Chondrocyte (in vitro differentiated cells): ENCODE data around the gene PDZD8. TPM values are rescaled to one million over a fixed set of nuclear protein-coding genes. Genes with fewer than 3 reads are reported as not detected.

Experiments
- DNase-seq: peaks from one replicate; pipeline ENCODE4 v3.0.0; 2021; ENCODE audit warnings: mixed read lengths, low spot score
- H3K27ac Mint-ChIP-seq: one replicate; pipeline ENCODE4 v1.8.0; 2021; ENCODE audit warnings: mild to moderate bottlenecking, moderate library complexity, mixed read lengths; ENCODE audit not compliant: unreplicated experiment
- H3K27me3 Mint-ChIP-seq: 2 replicates; pipeline ENCODE4 v1.8.0; 2021; ENCODE audit warnings: low read depth, mixed read lengths
- H3K36me3 Mint-ChIP-seq: 2 replicates; pipeline ENCODE4 v1.8.0; 2021; ENCODE audit warnings: low read depth, mixed read lengths
- H3K4me1 Mint-ChIP-seq: 2 replicates; pipeline ENCODE4 v1.8.0; 2021; ENCODE audit warnings: low read depth, mild to moderate bottlenecking, mixed read lengths
- H3K4me3 Mint-ChIP-seq: one replicate; pipeline ENCODE4 v1.8.0; 2021; ENCODE audit warnings: mild to moderate bottlenecking, moderate library complexity, mixed read lengths; ENCODE audit not compliant: unreplicated experiment
- H3K9me3 Mint-ChIP-seq: 2 replicates; pipeline ENCODE4 v1.8.0; 2021; ENCODE audit warnings: low read depth, mixed read lengths
- total RNA-seq: library from RNA; stranded (reverse); gene quantifications from 3 replicates; pipeline ENCODE4 v1.2.1, GENCODE V29; 2021
- TF ChIP-seq, protein P1 (sequence below): fragments of 200-600 bp; sonication (generic); IDR thresholded peaks from 2 replicates; pipeline ENCODE4 v1.5.0; 2021; ENCODE audit warnings: antibody characterized with exemption, mild to moderate bottlenecking, moderate library complexity

PDZD8 gene
- total RNA-seq, 1 donor from 2014 or later, result 36.3 TPM

DNA sequence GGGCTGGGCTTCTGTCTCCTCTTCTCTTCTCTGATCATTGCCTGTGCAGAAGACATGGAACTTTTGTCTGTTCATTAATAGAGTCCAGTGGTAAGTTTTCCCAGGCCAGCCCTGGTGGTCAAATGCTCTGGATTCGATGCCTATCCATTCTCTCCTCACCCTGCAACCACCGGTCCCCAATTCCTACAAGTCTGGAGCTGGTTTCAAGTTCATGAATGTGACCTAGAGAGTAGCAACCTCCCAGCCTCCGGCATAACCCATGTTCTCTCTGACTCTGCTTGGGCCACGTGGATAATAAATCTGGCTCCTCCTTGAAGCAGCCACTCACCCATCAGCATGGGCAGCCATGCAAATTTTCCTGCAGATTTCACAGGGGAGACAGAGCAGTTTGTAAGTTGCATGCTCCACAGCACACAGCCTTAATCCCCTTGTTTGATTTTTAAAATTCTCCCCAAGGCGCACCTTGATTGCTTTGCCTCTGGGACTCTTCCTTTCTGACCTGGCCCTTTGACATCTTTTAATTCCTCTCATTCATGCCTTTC, 37.3 kb upstream of the PDZD8 start:
- Mint-ChIP-seq H3K36me3 (no peaks in the 10 kb centered on the region), H3K27ac (no peak overlapping the region), H3K27me3 (peaks cover 21% of the 10 kb centered on the region), H3K4me3 (no peak overlapping the region), H3K9me3 (no peaks in the 10 kb centered on the region), H3K4me1 (peaks cover 9% of the 10 kb centered on the region)
- TF ChIP-seq, protein P1, sequence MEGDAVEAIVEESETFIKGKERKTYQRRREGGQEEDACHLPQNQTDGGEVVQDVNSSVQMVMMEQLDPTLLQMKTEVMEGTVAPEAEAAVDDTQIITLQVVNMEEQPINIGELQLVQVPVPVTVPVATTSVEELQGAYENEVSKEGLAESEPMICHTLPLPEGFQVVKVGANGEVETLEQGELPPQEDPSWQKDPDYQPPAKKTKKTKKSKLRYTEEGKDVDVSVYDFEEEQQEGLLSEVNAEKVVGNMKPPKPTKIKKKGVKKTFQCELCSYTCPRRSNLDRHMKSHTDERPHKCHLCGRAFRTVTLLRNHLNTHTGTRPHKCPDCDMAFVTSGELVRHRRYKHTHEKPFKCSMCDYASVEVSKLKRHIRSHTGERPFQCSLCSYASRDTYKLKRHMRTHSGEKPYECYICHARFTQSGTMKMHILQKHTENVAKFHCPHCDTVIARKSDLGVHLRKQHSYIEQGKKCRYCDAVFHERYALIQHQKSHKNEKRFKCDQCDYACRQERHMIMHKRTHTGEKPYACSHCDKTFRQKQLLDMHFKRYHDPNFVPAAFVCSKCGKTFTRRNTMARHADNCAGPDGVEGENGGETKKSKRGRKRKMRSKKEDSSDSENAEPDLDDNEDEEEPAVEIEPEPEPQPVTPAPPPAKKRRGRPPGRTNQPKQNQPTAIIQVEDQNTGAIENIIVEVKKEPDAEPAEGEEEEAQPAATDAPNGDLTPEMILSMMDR, result no peak
- no peak for DNase-seq

DNA sequence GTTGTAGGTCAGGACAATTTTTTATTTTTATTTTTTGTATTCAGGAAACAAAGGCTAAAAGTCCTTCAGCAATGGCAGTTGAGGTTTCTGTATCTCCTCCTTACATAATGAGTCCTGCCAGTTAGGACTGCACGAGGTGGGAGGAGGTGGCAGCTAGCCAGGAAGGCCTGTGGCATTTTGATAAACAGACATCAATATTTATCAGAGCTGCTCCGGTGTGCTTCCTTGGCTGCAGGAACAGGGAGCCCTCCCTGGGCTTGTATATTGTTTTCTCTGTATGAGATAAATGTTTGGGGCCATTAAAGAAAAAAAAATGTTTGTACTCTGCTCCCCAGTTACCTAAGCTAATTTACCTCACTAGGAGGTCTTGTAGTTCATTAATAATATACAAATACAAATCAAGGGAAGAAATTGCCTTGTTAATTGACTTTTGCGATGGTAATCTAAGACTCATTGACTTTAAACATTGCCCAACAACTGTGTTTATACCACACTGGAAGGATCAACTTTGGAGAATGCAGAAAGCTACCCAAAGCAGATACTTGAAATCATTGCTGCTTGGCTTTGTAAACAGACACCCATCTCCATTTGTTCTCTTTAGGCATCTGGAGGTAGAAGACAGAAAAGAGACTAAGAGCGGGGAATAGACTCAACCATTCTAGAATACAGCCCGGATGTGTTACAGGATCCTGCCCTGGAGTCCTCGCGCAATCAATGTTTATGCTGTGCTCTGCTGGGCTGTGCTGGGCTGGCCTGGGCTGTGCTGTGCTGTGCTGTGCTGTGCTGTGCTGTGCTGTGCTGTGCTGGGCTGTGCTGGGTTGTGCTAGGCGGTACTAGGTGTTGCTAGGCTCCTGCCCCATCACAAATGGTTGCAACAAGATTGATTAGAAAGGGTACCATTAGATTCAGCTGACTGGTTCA, 36.5 kb upstream of the PDZD8 start:
- Mint-ChIP-seq H3K9me3 (no peaks in the 10 kb centered on the region), H3K4me1 (peaks cover 6% of the 10 kb centered on the region), H3K36me3 (no peaks in the 10 kb centered on the region), H3K27ac (no peak overlapping the region), H3K27me3 (peaks cover 21% of the 10 kb centered on the region), H3K4me3 (no peak overlapping the region)
- no peak for DNase-seq
- TF ChIP-seq, protein P1, result no peak

DNA sequence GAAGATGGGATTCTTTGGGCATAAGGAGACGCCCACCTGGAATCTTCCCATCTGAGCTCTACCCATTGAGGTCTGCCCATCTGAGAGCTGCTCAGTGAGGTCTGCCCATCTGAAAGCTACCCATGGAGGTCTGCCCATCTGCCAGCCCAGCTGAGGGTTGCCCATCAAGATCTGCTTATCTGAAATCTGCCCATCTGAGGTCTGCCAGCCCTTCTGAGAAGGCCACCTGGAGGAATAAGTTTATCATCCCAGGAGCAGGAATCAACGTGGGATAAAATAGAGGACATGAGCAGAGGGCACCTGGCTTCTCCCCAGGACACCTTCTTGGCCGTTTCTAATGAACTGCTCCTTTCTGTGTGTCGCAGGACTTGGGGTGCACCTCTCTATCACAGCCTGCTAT, 35.3 kb upstream of the PDZD8 start:
- Mint-ChIP-seq H3K4me1 (peaks cover 6% of the 10 kb centered on the region), H3K27ac (no peak overlapping the region), H3K9me3 (no peaks in the 10 kb centered on the region), H3K27me3 (peaks cover 21% of the 10 kb centered on the region), H3K36me3 (no peaks in the 10 kb centered on the region), H3K4me3 (no peak overlapping the region)
- TF ChIP-seq, protein P1, result no peak
- DNase-seq, result no peak

DNA sequence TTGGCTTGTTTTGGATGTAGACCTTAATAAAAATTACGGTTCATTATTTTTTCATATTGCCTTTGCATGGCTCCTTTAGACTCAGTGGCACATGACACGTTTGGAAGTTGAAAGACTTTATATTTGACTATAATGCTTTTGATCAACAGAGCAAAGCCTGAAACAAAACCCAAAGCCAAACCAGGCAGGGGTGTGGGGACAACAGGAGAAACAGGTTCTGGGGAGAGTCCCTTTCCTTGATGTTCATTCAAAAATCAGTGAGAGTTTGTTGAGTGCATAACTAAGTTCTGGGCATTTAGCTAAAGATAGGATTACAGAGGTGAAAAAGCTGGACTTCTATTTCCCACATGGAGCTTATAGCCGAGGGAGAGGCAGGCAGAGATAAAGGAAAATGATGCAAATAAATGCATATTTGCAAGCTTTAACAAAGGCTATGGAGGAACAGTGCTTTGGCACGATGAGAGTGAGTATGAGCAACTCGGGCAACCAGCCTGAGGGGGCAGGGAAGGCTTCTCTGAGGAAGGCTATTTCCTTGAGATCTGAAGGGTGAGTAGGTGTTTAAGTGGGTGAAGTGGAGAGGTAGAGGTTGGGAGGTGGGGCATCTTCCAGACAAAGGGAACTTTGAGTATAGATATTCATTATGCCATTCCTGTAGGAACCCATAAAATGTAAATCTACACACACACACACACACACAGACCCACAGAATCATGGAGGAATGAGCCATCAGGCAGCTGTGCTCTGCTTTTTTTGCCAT, 34.5 kb upstream of the PDZD8 start:
- no peak for DNase-seq
- Mint-ChIP-seq H3K27ac (no peak overlapping the region), H3K4me3 (no peak overlapping the region), H3K4me1 (peaks cover 6% of the 10 kb centered on the region), H3K27me3 (peaks cover 21% of the 10 kb centered on the region), H3K36me3 (no peaks in the 10 kb centered on the region), H3K9me3 (no peaks in the 10 kb centered on the region)
- TF ChIP-seq, protein P1, result no peak
